GM18868 (cell line): ENCODE results near the gene ANKS1B.

ENCODE experiments used
- ATAC-seq: cut with Tn5 transposase; IDR thresholded peaks from one replicate; pipeline ENCODE4 v1.9.1; 2021; ENCODE audit warnings: mild to moderate bottlenecking, moderate library complexity; ENCODE audit not compliant: unreplicated experiment

The ANKS1B gene

GRCh38 chr12:99486277-99486676 lies 498.5 kb downstream of the ANKS1B start:
- no peak for ATAC-seq

GRCh38 chr12:99479149-99479548 lies 505.6 kb downstream of the ANKS1B start:
- ATAC-seq, result no peak

GRCh38 chr12:99476956-99477355 lies 507.8 kb downstream of the ANKS1B start:
- ATAC-seq, result no peak

GRCh38 chr12:99455350-99456035 lies 529.2 kb downstream of the ANKS1B start:
- no peak for ATAC-seq

GRCh38 chr12:99454539-99455172 lies 530.1 kb downstream of the ANKS1B start:
- ATAC-seq, result no peak

- ATAC-seq, result no peak
Observed at GRCh38 chr12:99453836-99454538, 530.7 kb downstream of the ANKS1B start.

DNA sequence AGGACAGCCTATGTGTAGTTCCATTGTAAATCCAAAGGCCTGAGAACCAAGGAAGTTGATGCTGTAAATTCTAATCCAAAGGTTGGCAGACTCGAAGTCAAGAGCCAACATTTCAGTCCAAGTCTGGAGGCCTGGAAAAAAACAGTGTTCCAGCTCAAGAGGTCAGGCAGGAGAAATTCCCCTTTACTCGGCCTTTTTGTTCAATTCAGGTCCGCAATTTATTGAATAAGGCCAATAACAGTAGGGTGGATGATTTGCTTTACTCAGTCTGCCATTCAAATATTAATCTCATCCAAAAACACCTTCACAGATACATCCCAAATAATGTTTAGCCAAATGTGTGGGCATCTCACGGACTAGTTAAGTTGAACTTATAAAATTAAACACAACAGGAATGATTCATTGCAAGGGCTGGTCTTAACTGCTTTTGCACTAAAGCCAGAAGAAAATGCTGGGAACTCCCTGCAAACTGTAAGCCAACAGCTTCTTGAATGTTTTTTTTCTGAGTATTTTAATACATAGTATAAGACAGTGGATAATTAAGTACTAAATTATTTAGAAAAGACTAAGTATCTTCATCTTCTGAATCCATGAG lies 534.6 kb downstream of the ANKS1B start:
- ATAC-seq, result no peak

- ATAC-seq, result no peak
Observed at GRCh38 chr12:99444859-99445316, 539.8 kb downstream of the ANKS1B start.

DNA sequence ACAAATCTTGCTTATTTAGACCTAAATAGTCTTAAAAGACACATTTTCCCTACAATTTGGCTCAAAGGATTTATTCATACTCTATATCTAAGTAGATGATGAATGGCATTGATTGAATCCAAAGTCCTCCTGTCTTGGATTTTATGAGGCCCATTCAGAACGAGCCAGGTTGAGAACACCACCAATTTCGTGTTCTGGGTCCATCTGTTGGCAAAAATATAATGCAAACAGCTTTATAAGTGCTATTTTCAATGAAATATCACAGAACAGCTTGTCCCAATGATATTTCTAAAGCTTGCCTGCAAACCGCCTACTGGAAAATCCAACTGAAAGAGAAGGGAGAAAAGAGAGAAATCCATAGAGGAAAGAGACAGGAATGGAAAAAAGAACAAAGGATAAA lies 542.0 kb downstream of the ANKS1B start:
- no peak for ATAC-seq

- no peak for ATAC-seq
Observed at GRCh38 chr12:99439399-99439798, 545.3 kb downstream of the ANKS1B start.

DNA sequence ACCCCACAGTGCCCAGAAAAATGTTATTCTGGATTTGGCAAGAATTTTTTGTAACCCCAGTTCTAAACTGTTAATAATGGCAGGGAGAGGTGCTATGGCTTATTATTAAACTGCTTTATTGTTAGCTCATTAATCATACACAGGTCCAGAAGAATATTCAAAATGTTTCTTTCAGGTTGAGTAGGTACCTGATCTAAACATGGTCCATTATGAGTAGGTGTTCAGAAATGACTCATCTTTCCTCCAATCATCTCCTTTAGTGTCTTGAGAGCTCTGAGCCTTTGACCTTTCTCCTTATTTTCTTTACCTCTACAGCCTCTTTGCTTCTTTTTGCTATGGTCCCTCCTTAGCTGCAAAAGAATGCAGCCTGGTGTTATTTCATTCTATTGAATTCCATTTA lies 548.2 kb downstream of the ANKS1B start:
- ATAC-seq, result peak; percentile 98

DNA sequence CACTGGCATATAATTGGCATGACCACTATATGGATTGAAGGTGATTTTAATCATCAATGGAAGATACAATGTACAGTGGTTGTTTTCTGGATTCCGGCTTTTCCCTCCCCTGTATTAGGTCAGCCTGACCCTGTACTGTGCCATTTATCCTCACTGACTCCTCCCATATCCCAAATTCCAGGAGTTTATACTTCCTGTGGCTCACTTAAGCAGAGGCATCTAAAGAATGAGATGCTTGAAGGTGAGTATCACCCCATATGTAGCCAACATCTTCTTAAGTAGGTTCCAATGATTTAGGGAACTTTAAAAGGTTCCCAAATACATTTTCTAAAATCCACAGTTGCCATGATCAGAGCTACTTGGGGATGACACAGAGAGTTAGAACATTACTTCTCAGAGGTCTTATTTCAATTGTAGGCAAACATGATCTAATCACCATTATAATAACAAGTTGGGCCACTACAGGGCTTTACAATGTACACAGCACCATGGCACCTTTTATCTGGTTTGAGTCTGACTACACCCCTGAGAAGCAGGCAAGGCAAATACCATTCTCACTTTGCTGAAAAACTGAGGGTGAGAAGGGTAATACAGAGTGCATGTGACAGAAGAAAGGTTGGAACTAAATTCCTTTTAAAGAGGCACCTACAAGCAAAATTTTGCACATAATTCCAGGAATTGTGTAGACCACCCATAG lies 549.5 kb downstream of the ANKS1B start:
- ATAC-seq, result no peak

DNA sequence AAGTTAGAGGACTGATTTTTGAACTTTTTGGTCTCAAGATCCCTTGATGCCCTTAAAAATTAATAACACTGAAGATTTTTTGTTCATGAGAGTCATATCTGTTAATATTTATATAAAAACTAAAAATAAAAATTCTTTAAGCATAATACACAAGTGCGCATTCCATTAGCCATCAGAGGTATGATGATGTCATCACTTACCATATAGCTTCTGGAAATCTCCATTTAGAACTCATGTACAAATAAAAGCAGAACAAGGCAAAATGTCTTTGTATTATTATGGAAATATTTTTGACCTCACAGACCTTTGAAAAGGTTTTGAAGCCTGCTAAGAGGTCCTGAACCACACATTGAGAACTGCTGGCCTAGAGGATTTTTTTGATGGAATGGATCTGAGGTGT lies 551.6 kb downstream of the ANKS1B start:
- no peak for ATAC-seq

DNA sequence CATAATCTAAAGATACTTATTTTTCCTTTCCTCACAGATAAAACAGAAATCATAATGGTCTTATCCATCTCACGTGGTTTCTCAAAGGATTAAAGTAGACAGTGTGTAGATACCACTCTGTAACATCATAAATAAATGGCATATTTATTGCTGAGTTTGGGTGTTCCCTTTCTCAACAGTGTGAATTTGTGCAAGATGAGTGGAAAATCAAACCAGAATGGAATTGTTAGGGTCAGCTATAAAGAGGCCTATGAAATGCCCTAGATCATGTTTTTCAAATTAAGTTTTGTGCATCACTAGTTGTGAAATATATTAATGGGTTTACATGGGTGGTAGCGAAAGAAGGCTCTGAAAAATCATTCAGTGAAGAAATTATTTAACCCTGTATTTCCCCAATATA lies 553.5 kb downstream of the ANKS1B start:
- no peak for ATAC-seq

GRCh38 chr12:99427104-99427503 lies 557.6 kb downstream of the ANKS1B start:
- no peak for ATAC-seq

- ATAC-seq, result no peak
Observed at GRCh38 chr12:99418379-99418778, 566.4 kb downstream of the ANKS1B start.

DNA sequence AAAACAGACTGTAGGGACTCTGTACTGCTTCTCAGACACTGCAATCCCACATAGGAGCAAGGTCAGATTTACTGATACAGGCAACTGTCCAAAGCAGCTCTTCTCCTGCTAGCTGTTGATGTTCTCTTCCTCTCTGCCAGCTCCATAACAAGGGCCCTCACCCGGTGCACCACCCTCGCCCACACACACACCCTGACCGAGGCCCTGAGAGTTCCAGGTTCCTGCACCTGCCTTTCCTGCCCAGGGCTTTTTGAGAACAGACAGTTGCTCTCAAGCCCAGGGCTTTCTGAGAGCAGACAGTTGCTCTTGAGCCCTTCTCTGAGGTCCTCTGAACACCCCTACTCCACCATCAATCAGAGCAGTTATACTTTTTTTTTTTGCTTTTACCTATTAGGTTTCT lies 571.0 kb downstream of the ANKS1B start:
- ATAC-seq, result no peak

DNA sequence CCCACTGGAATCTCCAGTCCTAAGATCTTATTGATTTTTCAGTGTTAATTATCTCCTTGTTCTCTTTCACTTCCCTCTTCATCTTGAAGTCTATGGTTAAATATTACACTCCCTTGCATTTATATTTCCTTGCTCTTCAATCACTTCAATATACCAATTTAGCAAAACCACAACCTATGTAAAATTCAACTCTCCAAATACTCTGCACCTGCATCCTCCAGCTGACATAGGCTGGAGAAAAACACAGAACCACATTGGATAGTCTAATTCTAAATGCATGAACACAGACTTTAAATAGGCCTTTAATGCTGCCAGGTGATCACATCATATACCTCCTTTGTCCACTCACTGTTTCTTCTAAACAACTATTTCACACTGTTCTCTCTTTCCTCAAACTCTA lies 591.0 kb downstream of the ANKS1B start:
- no peak for ATAC-seq

DNA sequence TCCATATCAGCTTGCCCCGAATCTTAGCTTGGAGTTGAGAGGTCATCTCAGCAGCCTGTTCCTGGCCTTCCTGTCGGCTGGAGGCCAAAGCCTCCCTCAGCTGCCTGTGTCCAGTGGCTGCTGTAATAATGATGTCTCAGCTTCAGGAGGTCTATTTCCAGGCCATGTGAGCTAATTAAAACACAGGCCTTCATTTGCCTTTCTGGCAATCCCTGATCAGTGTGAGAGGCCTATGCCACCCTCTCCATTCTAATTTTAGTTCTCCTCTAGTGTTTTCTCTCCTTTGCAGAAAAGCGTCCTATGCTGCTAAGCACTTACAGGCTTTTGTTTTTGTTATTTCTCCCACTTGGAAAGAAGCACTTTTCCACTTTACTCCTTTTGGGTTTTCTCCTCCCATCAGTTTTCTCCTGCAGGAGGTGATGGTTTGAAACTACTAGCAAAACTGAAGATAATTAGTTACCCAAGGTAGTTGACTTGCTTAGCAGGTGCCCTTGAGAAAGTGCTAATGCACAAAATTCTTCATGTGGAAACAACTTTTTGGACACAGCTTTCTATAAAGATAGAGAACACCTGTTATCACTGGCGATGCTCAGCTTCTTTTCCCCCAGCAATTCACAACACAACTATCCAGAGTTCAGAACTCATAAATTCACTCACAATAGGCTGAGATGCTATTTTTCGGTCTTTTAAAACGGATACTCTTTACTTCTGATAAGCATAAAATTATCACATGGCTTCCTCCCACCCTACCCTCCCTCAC lies 592.5 kb downstream of the ANKS1B start:
- ATAC-seq, result no peak

DNA sequence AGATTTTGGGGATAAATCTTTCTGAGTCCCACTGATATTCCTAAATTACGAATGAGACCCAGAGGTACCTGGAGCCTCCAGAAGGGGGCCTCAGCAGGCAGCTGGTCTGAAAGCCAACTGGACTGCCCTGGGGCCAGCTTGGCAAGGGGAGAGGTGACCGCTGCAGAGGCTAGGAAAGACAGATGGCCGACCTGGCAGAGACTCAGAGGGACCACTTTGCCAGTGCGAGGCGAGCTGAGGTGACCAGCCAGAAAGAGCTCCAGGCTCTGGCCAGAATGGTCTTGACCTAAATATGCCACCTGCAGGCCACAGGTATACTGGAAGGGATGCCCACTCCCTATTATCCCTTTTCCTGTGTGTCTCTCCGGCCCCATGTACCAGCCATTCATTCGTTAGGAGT lies 594.0 kb downstream of the ANKS1B start:
- ATAC-seq, result no peak
